Vagina (tissue), 2 donors: Measurements from ENCODE around the gene SEPTIN8.

Experiments used
- POLR2A ChIP-seq, 2 donors: fragments of 450-650 bp; IDR thresholded peaks; one replicate each; pipeline ENCODE4 v1.6.1; 2017; ENCODE audit warnings: antibody characterized with exemption in 2 of 2, mild to moderate bottlenecking in 2 of 2, moderate library complexity in 2 of 2
- TF ChIP-seq, protein P1 (sequence below), 3 experiments: fragments of 450-650 bp in 2 of 3; fragments of 200-600 bp in 1 of 3; sonication (generic) in 1 of 3; IDR thresholded peaks; one replicate each; pipeline ENCODE4 v1.5.1; 2017 to 2019; ENCODE audit warnings: antibody characterized with exemption in 3 of 3, mild to moderate bottlenecking in 2 of 3, moderate library complexity in 2 of 3

DNA sequence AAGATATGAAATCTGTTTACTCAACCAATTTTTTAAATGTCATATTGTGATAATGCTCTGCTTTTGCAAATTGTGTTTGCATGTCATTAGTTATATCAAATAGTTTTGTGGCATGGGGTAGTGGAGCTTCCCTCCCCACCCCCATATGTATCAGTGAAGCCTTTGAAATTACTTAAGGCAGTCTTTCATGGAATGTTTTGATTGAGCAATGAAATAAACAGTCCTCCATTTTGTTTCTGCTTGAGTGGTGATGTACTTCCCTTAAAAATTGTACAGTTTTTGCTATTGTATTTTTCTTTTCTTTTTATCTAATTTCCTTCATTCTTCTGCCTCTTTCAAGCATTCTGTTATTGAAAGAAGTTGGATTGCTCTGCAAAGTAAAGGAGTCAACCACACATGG lies 39.5 kb upstream of the SEPTIN8 start:
- no peak for TF ChIP-seq POLR2A (IDR thresholded peaks at IDR 0.05)
- TF ChIP-seq, protein P1, sequence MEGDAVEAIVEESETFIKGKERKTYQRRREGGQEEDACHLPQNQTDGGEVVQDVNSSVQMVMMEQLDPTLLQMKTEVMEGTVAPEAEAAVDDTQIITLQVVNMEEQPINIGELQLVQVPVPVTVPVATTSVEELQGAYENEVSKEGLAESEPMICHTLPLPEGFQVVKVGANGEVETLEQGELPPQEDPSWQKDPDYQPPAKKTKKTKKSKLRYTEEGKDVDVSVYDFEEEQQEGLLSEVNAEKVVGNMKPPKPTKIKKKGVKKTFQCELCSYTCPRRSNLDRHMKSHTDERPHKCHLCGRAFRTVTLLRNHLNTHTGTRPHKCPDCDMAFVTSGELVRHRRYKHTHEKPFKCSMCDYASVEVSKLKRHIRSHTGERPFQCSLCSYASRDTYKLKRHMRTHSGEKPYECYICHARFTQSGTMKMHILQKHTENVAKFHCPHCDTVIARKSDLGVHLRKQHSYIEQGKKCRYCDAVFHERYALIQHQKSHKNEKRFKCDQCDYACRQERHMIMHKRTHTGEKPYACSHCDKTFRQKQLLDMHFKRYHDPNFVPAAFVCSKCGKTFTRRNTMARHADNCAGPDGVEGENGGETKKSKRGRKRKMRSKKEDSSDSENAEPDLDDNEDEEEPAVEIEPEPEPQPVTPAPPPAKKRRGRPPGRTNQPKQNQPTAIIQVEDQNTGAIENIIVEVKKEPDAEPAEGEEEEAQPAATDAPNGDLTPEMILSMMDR (IDR thresholded peaks at IDR 0.05) = no peak
